HFFc6 (cell line): ENCODE measurements around the gene TEK. TPM values are rescaled to one million over a fixed set of nuclear protein-coding genes. Genes with fewer than 3 reads are reported as not detected.

Source experiments
- DNase-seq: peaks from one replicate; pipeline ENCODE4 v3.0.0-alpha.2; 2018
- H3K27ac Mint-ChIP-seq: 2 replicates; pipeline ENCODE4 v1.8.0; 2020; ENCODE audit warnings: mild to moderate bottlenecking, mixed read lengths
- H3K27me3 Mint-ChIP-seq: 2 replicates; pipeline ENCODE4 v1.8.0; 2021; ENCODE audit warnings: mild to moderate bottlenecking, moderate library complexity, mixed read lengths; ENCODE audit not compliant: insufficient read depth
- H3K36me3 Mint-ChIP-seq: 2 replicates; pipeline ENCODE4 v1.8.0; 2021; ENCODE audit warnings: low read depth, mixed read lengths
- H3K4me1 Mint-ChIP-seq: 2 replicates; pipeline ENCODE4 v1.8.0; 2020; ENCODE audit warnings: low read depth, mixed read lengths
- H3K4me3 Mint-ChIP-seq: 2 replicates; pipeline ENCODE4 v1.8.0; 2020; ENCODE audit warnings: mild to moderate bottlenecking, moderate library complexity, mixed read lengths
- H3K9me3 Mint-ChIP-seq: 2 replicates; pipeline ENCODE4 v1.8.0; 2020; ENCODE audit warnings: mild to moderate bottlenecking, mixed read lengths
- total RNA-seq, 6 experiments: library from RNA; stranded (reverse); fragmentation: NEBNext Ultra II Directional; extraction: Animal tissue kit (Norgen Biotek cat#: 25700); gene quantifications; 2 replicates in 1 of 6; 3 replicates in 5 of 6; pipeline ENCODE4 v1.2.3, GENCODE V29; 2021
- TF ChIP-seq, protein P1 (sequence below): fragments of 200-600 bp; sonication (generic); IDR thresholded peaks from 2 replicates; pipeline ENCODE4 v1.5.0; 2021; ENCODE audit warnings: antibody characterized with exemption, mild to moderate bottlenecking

The TEK gene
- total RNA-seq, 6 experiments from 2014 or later = 2.0 to 10.0 (median 8.5) TPM

DNA sequence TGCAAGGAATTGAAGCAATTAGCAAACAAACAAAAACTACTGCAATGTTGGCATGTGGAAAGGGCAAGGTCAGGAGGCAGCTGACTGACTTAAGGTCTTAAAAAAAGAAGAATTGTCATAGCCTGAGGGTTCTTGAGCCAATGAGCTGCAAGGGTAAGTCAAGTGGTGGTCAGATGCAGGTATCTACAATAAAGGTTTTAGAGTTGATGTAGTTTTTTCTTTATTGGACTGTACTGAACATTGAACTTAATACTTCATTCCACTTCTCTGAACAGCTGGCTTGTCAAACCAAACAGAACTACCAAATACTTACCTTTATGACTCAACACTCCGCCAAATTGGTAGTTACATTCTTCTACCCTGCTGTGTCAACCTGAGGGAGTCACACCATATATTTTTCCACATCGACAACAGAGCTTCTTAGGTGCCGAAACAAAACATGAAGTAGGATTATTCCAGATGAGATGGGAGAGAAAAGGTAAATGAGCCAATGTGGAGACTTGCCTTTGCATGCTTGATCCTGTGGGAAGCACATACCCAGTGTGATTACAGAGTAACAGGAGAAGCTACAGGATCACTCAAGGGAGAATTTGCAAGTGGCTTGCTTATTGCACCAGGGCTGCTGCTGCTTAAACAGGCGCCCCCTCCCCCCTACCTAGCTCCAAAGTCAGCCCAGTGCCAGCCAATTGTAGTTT, 152.6 kb downstream of the TEK start:
- TF ChIP-seq, protein P1, sequence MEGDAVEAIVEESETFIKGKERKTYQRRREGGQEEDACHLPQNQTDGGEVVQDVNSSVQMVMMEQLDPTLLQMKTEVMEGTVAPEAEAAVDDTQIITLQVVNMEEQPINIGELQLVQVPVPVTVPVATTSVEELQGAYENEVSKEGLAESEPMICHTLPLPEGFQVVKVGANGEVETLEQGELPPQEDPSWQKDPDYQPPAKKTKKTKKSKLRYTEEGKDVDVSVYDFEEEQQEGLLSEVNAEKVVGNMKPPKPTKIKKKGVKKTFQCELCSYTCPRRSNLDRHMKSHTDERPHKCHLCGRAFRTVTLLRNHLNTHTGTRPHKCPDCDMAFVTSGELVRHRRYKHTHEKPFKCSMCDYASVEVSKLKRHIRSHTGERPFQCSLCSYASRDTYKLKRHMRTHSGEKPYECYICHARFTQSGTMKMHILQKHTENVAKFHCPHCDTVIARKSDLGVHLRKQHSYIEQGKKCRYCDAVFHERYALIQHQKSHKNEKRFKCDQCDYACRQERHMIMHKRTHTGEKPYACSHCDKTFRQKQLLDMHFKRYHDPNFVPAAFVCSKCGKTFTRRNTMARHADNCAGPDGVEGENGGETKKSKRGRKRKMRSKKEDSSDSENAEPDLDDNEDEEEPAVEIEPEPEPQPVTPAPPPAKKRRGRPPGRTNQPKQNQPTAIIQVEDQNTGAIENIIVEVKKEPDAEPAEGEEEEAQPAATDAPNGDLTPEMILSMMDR = no peak
- H3K9me3 Mint-ChIP-seq = no peaks in the 10 kb centered on the region
- no peaks in the 10 kb centered on the region for H3K36me3 Mint-ChIP-seq
- no peak overlapping the region for H3K4me3 Mint-ChIP-seq
- no peak overlapping the region for H3K27ac Mint-ChIP-seq
- H3K27me3 Mint-ChIP-seq = peaks cover 4% of the 10 kb centered on the region
- no peaks in the 10 kb centered on the region; the same call in 1 of the 2 replicates for H3K4me1 Mint-ChIP-seq
- no peak for DNase-seq

DNA sequence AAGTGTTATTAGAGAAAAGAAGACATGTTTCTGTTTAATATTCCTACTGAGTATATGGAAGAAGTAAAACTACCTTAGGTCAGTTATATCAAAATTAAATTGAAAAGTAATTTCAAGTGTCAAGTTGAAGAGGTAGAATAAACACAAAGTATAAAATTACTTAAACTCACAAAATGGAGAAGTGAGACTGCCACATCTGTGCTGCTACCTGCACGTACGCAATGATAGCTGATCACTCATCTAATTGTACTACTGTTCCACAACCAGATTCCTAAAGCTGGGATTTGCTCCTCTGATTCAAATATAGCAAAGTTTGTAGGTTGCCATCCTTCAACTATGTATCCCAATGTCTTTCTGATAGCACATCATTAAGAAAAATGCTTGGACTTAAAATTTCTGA, 163.1 kb downstream of the TEK start:
- DNase-seq = no peak
- Mint-ChIP-seq H3K36me3 (no peaks in the 10 kb centered on the region), H3K4me1 (peaks cover 11% of the 10 kb centered on the region; the same call in 1 of the 2 replicates), H3K27me3 (0 out of 2 replicates have a peak, but pooled peaks cover 1% of the 10 kb centered on the region), H3K9me3 (no peaks in the 10 kb centered on the region), H3K27ac (no peak overlapping the region), H3K4me3 (no peak overlapping the region)
- TF ChIP-seq, protein P1 = no peak

DNA sequence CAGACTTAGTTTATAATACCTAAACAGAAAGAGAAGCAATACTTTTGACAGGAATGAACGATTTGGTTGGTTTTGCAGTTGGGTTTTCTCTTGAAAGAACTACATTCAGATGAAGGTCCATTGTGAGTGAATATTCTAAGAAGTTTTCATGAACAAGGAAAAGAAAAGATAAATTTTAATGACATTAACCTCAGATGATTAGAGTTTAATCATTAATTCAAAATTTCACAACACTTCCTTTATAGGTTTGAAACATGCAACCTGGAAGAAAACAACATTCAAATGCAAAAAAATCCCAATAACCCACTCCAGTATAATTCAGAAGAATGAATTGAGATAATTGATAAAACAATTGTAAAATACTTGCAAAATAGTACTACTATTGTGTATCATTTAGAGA, 164.2 kb downstream of the TEK start:
- Mint-ChIP-seq H3K9me3 (no peaks in the 10 kb centered on the region), H3K4me1 (peaks cover 11% of the 10 kb centered on the region; the same call in 1 of the 2 replicates), H3K27me3 (0 out of 2 replicates have a peak, but pooled peaks cover 1% of the 10 kb centered on the region), H3K4me3 (no peak overlapping the region), H3K36me3 (no peaks in the 10 kb centered on the region), H3K27ac (no peak overlapping the region)
- no peak for DNase-seq
- TF ChIP-seq, protein P1 = no peak

DNA sequence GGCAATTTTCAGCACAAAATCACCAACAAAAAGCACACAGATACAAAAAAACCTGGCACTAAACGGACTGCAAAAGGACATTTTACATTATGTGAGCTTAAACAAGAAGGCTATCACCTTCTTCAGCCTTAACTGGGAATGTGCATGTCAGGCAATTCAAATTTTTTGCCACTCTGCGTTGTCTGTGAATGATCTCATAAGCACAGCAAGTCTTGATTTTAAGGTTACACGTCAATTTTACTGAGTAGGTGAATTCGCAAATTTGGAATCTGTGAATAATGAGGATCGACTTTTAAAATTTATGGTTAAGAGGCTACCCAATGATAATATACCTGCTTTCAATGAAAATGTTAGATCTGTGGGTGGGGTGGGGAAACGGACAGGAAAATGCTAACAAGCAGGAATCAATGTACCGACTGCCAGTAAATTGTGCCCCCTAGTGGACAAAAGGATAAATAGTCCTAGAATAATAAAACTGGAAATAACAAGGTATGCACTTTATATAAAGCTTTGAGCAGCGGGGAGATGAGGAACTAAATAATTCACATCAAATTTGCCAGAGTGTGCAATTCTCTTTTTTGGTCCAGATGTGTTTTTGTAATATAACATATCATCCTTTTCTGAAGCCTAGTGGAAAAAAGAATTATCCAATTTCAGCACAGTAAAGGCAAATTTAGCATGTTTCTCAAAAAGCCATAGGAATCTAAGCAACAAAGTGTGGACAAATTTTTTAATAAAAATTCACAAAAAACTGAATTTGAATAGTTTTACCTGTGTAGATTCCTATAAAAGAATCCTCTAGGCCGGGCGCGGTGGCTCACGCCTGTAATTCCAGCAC, 167.4 kb downstream of the TEK start:
- no peaks in the 10 kb centered on the region for H3K36me3 Mint-ChIP-seq
- H3K27me3 Mint-ChIP-seq = peaks cover 9% of the 10 kb centered on the region; the same call in 1 of the 2 replicates
- DNase-seq = peak; percentile 52
- no peaks in the 10 kb centered on the region for H3K9me3 Mint-ChIP-seq
- peak overlapping the region; percentile 58; the same call in 1 of the 2 replicates for H3K4me3 Mint-ChIP-seq
- TF ChIP-seq, protein P1 = peak; percentile 97
- no peak overlapping the region for H3K27ac Mint-ChIP-seq
- H3K4me1 Mint-ChIP-seq = peaks cover 11% of the 10 kb centered on the region; the same call in 1 of the 2 replicates

DNA sequence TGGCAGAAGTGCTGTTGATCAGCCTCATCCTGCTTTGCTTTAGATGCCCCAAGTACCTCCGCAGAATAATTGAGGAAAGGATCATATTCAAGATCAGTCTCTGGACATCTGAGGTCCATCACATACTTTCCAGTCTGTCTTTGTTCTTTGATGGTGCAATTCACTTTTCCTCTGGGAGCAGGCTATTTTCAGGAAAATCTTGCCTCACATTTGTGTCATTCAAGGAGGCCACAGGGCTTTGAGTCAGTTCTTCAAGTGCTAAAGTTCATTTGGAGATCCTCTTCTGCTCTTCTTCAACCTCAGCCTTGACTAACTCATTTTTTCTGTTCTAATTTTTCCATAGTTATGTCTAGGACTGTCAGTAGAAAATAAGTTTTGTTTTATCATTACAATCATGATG, 169.3 kb downstream of the TEK start:
- Mint-ChIP-seq H3K4me3 (no peak overlapping the region), H3K27ac (no peak overlapping the region), H3K9me3 (no peaks in the 10 kb centered on the region), H3K27me3 (peaks cover 23% of the 10 kb centered on the region), H3K36me3 (no peaks in the 10 kb centered on the region), H3K4me1 (peaks cover 11% of the 10 kb centered on the region; the same call in 1 of the 2 replicates)
- TF ChIP-seq, protein P1 = no peak
- DNase-seq = no peak
